SK-N-SH (cell line): ENCODE measurements around the gene PIGC.

Source experiments
- CHD2 ChIP-seq: fragments of 150-350 bp; IDR thresholded peaks from 2 replicates; pipeline ENCODE4 v1.6.1; 2018; ENCODE audit warnings: low read length; ENCODE audit not compliant: partially characterized antibody
- CTCF ChIP-seq: fragments of 200-600 bp; sonication (generic); IDR thresholded peaks from 2 replicates; pipeline ENCODE4 v1.6.1; 2017; ENCODE audit warnings: antibody characterized with exemption, mild to moderate bottlenecking, moderate library complexity
- EP300 ChIP-seq, 2 experiments: IDR thresholded peaks; 2 replicates each; pipeline versions ENCODE4 v1.4.0 to v1.6.1; 2012; ENCODE audit warnings: borderline replicate concordance in 1 of 2, low read depth in 1 of 2, low read length in 1 of 2
- GABPA ChIP-seq: IDR thresholded peaks from 2 replicates; pipeline ENCODE4 v1.4.0; 2012; ENCODE audit warnings: low read depth, mild to moderate bottlenecking
- JUND ChIP-seq: IDR thresholded peaks from 2 replicates; pipeline ENCODE4 v1.4.0; 2012
- NRF1 ChIP-seq: IDR thresholded peaks from 2 replicates; pipeline ENCODE4 v1.6.1; 2012; ENCODE audit warnings: low read depth, mild to moderate bottlenecking, low read length
- POLR2AphosphoS5 ChIP-seq: IDR thresholded peaks from 2 replicates; pipeline ENCODE4 v1.6.1; 2012; ENCODE audit warnings: low read depth, low read length
- USF1 ChIP-seq: IDR thresholded peaks from 2 replicates; pipeline ENCODE4 v1.4.0; 2012; ENCODE audit warnings: low read depth, borderline replicate concordance
- USF2 ChIP-seq: fragments of 150-350 bp; IDR thresholded peaks from 2 replicates; pipeline ENCODE4 v1.6.1; 2017; ENCODE audit warnings: antibody characterized with exemption, low read length, low read depth, borderline replicate concordance

GRCh38 chr1:172406968-172407367, 36.9 kb downstream of the PIGC start:
- TF ChIP-seq CTCF (no peak), USF1 (no peak), POLR2AphosphoS5 (no peak), CHD2 (no peak), EP300 (IDR thresholded peaks at IDR 0.05; ENCODE audit: borderline replicate concordance in 1 of 2, low read depth in 1 of 2, low read length in 1 of 2) (no peak), JUND (no peak), USF2 (no peak), GABPA (no peak), NRF1 (no peak)
